Gastrocnemius medialis (tissue), 4 donors: Measurements from ENCODE around the gene ZNF414.

Experiments used
- CTCF ChIP-seq, 5 experiments: fragments of 450-650 bp in 3 of 5; fragments of 200-600 bp in 2 of 5; sonication (generic) in 2 of 5; IDR thresholded peaks in 4 of 5; conservative IDR thresholded peaks in 1 of 5; 1 replicate in 4 of 5; 2 replicates in 1 of 5; pipeline ENCODE4 v1.5.1; 2016 to 2019; ENCODE audit warnings: antibody characterized with exemption in 5 of 5, mild to moderate bottlenecking in 3 of 5, moderate library complexity in 3 of 5
- POLR2A ChIP-seq, 2 donors: fragments of 450-650 bp; IDR thresholded peaks; one replicate each; pipeline ENCODE4 v1.6.1; 2017; ENCODE audit warnings: antibody characterized with exemption in 2 of 2, mild to moderate bottlenecking in 2 of 2, moderate library complexity in 2 of 2

- no peak for TF ChIP-seq CTCF (IDR thresholded peaks at IDR 0.05 in 4 of 5, conservative IDR thresholded peaks at IDR 0.05 in 1 of 5)
- no peak for TF ChIP-seq POLR2A (IDR thresholded peaks at IDR 0.05)
Observed at GRCh38 chr19:8482696-8483095, 31.3 kb downstream of the ZNF414 start.
